GM21367 (cell line): ENCODE data around the gene EFHC2.
"Not testable (repeated sequence)": the region's sequence is repeated elsewhere in the genome, so short reads cannot be mapped to it uniquely, and the experiment has no call there.

Source experiments
- ATAC-seq: cut with Tn5 transposase; IDR thresholded peaks from one replicate; pipeline ENCODE4 v1.9.1; 2021; ENCODE audit not compliant: unreplicated experiment

The EFHC2 gene

DNA sequence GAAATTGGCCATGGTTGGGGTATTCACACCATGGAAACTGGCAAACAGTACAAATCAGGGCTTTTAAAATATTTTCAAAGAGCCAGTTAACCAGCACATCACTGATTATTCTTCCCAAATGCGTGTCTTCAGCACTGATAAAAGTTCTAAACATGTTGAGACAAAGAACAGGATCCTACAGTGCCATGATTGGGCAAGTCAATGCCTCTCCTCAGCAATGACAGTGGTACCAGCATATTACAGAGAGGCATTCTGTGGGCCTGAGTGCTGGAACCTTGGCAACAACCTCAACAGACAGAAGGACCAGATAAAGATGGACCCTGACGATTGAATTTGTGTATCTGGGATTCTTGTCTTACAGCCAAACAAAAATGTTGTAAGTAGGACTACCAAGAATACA, 108.9 kb downstream of the EFHC2 start:
- ATAC-seq = no peak

DNA sequence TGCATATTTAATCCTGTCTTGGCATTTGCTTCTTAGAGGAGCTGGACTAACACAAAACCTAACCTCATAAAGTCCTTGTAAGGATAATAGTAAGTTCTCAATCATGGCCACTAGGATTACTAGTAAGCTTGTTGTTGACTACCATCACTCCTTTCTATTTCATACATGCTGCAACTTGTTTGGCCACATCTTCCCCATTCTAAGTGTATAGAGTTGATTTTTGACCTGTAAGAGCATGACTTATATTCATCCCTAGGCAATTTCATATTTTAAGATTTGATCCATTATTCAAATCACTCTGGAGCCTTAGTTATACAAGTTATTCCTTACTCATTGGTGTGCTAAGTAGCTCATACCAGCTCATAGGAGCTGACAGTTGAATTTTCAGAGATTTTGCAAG, 109.4 kb downstream of the EFHC2 start:
- ATAC-seq = no peak

DNA sequence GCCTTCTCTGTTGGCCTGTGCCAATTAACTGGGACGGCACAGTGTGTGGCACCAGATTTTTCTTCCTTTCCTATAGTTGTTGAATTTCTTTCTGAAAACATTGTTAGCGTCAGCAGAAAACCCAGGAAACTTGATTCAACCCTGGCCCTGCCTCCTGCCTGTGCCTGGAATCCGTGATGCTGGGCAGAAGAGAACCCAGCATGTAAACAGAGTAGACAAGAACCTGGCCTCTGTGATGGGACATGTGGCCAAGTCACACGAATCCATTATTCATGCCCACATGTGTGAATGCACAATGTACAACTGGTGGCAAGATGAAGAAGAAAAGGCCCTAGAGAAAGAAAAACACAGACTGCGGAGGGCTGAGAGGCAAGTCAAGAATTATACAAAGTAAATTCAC, 111.4 kb downstream of the EFHC2 start:
- no peak for ATAC-seq

DNA sequence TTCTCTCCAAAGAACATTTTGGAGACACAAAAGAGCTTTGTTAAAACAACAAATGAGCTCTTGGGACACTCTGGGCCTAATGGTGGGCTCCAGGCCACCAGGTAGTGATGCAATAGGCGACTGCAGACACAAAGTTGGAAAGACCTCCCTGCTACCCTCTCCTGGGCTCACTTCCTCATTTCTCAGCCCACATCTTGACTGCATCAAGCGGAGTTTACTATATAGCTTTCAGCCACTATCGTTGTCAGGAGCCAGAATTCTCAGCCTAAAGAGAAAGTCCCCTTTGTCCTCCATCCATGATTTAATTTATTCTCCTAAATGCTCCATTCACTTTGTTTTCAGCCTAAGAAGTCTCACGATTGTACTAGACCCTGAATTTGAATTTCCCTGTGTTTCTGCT, 114.9 kb downstream of the EFHC2 start:
- peak; percentile 86 for ATAC-seq

DNA sequence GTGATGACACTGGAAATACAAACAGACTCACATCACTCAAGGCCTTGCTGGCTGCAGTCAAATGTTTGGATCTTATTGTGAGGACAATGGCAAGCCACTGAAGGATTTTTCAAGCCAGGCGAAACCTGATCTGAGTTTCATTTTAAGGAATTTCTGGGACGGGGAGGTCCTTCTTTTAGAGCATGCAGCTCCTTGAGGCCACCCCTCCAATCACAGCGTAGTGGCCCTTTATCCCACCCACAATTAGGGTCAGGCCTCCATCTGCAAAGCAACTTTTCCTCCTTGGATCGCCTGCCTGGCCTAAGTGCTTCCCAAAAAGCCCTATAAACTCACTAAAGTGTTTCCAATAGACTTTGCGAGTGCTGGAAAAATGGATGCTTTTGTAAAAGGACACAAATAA, 115.5 kb downstream of the EFHC2 start:
- no peak for ATAC-seq

DNA sequence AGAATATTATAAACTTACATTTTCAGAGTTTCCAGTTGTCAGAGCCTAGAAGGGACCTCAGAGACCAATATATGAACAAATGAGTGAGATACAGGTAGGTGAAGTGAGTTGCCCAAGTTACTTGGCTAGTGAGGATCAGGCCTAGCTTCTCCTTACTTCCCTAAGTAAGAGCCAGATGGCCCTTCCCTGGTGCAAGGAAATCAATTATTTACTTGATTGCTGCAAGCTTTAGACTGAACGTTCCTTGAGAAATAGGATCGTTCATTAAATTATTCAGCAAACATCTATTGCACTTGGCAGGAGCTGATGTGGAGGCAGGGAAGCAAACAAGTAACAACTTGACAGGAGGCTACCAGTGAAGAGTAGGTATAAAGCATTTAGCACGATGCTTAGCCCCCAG, 117.8 kb downstream of the EFHC2 start:
- ATAC-seq = no peak

DNA sequence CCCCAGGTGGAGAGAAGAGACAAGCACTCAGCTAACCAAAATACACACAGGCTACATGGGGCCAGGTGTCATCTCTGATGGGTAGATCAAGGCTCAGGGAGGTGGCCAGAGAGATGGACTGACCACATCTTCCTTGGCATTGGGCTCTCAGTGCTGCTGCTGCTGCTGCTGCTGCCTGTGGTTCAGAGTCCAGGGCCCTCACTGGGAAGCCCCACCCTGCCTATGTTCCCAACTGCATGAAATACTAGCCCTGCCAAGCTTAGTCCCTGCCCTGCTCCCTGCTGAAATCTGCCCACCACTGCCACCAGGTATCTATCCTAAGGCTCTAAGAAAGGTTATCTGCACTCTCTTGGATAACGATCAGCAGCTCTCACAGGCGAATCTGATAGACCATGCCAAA, 118.7 kb downstream of the EFHC2 start:
- ATAC-seq = no peak

DNA sequence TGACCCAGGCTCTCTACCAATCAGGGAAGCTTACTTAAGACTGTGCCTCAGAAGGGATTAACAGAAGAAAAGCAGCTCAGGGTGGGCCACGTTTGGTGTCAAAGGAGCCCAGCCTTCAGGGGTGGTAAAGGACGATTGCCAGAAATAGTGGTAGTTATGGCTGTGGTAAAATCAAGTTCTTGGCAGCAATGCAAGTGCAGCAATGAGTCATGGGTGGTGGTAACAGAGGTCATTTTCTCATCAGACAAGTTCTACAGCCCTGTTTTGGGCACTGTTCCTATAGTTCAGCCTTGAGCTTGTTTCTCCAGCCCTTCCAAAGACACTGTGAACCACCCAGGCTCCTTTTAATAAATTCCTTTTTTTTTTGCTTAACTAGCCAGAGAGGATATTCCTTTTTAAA, 120.3 kb downstream of the EFHC2 start:
- no peak for ATAC-seq

DNA sequence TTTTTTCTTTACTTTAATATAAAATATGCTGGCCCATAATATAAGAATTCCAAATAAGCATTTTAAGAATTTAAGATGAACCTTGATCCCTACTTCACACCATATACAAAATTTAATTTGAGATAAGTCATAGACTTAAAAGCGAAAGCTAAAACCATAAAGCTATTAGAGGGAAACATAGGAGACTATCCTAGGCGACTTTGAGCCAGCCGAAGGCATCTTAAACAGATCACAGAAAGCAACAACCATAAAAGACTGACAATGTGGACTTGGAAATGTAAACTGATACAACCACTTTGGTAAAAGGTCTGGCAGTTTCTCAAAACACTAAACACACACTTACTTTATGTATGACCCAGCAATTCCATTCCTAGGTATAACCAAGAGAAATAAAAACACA, 125.0 kb downstream of the EFHC2 start:
- ATAC-seq = no peak

DNA sequence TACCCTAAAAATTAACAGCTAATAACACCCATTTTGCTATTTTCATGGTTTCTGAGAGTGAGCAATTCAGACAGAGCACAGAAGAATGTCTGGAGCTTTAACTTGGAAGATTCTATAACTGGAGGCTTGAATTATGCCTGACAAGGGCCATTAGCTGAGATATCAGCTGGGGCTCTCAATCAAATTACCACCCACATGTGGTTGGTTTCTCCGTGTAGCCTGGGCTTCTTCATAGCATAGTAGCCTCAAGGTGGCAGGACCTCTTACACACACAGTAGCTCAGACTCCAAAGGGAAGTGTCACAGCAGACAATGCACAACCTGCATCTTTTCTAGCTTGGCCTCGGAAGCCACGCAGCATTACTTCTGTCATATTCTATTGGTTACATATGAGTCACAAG, 127.3 kb downstream of the EFHC2 start:
- no peak for ATAC-seq

DNA sequence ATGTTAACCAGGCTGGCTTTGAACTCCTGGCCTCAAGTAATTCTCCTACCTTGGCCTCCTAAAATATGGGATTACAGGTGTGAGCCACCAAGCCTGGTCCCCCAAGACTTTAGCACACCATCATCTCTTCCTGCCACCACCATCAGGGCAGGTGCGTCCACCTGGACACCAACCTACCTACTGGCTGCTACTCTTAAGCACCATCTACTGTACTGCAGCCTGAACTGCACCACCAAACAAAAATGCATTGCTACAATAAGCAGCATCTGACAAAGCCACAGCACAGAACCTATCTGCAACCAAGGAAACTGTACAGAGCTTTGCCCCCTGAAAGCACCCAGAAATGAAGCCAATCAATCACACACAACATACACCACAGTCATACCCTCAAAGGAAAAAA, 139.7 kb downstream of the EFHC2 start:
- no peak for ATAC-seq

DNA sequence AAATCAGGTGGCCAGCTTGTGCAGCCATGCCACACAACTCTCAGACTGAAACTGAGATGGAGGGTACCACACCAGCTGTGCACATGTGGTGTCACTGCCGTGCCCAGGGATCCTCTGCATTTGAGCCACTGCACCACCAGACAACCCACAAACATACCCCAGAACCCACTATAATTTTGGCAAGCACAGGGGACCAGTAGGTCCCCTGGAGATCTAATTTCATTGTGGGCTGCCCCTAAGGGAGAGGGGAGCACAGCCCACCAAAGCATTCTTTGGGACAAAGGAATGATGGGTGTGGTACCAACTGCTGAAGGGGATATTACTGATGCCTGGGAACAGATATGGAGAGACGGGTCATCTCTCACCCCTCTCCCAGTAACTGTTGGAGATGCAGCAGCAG, 140.9 kb downstream of the EFHC2 start:
- ATAC-seq = no peak

DNA sequence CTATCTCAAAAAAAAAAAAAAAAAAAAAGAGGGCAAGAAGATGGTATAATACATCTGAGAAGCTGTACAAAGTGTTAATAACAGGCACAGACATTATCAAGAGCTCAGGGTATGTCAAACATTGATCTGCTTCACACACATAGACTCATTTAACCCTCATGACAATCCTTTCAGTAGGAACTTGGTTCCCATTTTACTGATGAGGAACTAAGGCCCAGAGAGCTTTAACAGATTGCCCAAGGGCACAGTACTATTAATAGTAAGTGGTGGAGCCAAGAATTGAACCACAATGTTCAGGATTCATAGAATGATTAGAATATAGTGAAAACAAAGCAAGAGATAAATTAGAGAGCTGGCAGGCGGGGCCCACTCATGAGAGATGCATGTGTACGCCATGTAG, 154.4 kb downstream of the EFHC2 start:
- no peak for ATAC-seq

DNA sequence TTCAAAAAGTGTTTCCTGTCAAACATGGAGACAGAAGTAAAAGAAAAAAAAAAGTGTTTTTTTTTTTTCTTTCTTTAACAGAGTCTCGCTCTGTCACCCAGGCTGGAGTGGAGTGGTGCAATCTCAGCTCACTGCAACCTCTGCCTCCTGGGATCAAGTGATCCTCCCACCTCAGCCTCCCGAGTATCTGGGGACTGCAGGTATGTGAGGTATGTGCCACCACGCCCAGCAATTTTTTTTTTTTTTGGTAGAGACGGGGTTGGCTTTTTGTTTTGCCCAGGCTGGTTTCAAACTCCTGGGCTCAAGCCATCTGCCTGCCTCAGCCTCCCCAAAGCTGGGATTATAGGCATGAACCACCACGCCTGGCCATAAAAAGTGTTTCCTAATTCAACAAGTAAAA, 155.6 kb downstream of the EFHC2 start:
- not testable (repeated sequence) for ATAC-seq

DNA sequence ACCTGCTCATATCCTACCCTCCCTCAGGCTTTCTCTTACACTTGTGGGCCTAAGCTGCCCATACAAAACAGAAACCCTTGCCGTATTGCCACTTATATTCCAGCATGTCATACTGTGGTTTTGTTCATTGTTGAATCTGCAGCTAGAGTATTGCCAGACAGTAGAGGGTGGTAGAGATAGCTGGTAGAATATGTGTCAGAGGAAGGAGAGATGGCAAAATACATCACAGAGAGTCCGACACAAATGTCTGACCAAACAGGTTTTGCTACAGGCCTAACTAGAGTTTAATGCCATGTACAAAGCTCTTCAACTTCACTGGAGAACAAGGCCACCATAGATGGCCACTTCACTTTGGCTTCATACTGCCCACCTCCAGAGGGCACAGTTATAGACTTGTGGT, 160.1 kb downstream of the EFHC2 start:
- no peak for ATAC-seq

DNA sequence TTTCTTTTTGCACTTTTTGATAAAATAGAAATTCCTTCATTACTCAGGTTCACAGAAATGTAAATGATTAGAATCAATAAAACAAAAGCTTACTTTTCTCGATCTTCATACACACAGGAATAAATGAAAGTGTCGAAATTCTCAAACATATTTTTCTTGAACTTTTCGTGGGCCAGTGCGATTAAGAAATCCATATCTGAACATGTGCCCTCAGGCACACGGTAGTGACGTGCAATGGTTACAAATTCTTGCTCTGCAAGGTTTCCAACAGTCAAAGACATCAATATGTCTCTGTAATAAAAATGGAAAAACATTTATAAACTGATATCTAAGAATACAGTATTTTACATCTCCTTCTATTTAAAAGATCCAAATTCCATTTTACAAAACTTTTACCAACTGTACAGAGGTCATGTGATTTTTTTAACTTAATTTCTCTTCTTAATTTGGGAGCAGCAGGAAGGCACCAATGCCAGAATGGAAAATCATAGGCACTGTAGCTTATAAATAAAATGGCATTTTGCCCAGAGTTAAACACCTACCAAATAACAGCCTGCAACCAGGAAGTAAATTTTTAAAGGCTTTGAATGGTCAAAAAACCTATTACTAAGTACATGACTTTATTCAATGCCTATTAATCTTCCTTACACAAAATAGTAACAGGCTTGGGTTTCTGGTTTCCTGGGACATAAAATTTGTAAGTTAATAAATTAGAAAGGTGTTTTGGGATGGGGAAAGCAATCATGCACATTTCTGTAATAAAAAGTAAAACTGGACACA, 165.0 kb downstream of the EFHC2 start:
- no peak for ATAC-seq

DNA sequence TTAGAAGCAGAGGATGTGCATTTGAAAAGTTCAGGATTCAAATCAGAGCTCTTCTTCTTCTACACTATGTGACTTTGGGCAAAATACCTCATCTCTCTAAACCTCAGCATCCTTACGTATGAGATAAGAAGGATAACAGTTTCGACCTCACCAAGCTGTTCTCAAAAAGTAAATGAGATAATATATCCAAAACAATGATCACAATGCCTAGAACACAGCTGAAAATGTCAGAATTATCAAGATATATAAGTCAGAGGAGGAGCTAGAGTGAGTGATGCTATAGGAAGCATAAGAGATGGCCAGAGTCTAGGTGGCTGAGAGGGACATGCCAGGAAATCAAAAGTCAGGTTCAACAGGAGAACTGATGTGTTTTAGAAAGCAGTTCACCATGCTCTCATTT, 168.0 kb downstream of the EFHC2 start:
- no peak for ATAC-seq

DNA sequence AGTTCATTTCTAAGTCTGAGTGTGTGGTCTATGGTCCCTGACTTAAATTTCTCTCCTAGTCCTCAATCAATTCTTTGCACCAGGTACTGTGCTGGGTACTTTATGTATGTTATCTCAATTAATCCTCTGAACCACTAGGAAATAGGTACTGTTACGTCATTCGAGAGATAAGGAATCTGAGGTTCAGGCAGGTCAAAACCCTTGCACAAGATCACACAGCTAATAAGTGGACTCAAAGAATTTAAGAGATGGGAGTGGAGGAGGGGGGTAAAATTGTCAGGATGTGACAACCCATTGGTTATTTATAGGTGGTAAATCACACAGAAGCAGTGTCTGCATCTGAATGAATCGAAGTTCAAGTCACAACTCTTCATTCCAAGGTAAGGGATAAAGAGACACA, 169.4 kb downstream of the EFHC2 start:
- no peak for ATAC-seq

DNA sequence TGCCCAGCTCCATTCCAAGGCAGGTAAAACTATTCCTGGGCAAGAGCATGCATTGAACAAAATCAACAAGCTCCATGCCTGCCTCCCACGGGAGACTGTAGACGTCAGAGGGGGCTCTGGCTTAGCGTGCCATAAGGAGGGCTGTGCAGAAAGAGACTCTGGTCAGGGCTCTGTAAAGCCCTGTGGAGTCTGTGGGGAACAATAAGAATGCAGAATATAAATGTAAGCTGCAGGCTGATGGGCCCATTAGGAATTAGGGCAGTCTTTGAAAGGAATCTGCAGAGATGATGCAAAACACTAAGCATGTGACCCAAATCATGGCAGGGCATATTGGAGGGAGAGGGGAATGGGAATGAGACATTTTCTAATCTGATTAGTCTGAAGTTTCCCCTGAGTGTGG, 170.3 kb downstream of the EFHC2 start:
- no peak for ATAC-seq

DNA sequence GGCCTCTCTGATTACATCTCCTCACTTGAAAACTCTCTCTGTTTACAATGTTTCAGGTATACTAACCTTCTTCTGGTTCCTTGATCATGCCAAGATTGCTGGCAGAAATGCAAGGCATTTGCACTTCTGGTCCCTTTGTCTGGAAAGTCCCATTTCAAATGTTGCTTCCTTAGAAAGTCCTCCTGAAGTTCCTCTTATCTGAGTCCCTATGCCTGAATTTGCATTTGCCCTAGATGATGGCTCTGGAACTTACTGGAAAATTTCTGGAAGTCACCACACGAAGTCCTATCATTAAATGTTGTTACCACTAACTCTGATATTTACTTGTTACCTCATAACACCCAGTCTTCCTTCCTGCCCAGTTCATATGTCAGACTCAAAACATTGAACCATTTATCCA, 176.4 kb downstream of the EFHC2 start:
- ATAC-seq = no peak

DNA sequence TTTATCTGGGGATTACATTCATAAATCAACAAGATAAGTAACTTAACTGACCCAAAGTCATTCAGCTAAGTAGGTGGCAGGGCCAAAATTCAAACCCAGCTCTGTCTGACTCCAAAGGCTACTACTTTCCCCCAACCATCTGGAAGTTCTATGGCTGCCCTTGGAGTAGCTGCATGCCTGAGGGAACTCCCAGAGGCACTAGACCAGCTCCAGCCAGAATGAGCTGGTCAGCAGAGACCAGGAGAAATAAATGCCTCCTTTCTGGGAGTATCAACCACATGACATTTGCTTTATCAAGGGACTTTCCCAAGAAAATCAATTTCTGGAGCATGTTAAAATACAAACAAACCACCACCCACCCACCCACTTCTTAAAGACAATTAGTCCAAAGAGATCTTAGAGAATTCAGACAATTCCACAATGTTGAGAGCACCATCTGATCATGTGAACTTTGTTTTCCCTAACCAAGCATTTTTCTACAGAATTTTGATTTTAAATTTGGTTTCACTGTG, 180.5 kb downstream of the EFHC2 start:
- no peak for ATAC-seq

DNA sequence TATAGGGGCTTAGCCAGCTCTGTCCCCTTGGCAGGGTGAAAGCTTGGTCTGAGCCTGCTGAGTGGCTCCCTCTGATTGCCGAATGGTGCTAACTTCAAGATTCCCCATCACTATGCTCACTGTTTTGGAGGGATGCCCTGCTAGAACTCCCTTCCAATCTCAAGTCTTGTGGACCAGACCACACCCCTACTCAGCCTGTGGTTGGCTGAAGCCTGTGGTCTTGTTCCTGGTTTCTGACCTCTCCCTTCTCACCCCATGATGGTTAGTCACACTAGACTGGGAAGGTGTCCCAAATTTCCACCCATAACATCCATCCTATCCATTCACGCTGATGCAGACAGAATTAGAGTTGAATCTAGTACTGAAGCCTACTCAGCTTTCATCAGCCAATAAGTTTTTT, 185.6 kb downstream of the EFHC2 start:
- no peak for ATAC-seq

DNA sequence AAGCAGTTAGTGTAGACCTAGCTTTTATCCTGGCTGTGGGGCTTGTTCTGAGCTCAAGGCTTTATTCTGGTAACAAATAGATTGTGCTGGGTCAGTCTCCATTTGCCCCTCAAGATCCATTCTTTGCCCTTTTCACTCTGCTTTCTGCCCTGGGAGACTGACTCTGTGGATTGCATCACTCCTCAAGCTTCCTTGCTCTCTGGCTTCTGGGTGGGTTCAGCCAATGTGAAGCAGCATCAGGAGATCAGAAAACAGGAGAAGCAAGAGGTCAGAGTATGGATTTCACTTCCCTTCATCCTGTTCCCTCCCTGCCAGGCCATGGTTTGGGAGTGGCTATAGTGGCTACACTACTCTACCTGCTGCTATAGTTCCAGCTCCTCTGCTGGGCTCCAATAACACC, 186.2 kb downstream of the EFHC2 start:
- ATAC-seq = no peak
